HG02798 (cell line): ENCODE data around the gene RNASE8.

ENCODE experiments used
- ATAC-seq: cut with Tn5 transposase; IDR thresholded peaks from one replicate; pipeline ENCODE4 v1.9.1; 2021; ENCODE audit warnings: mild to moderate bottlenecking; ENCODE audit not compliant: unreplicated experiment, poor library complexity

The RNASE8 gene

GRCh38 chr14:21071225-21072030 lies 13.8 kb downstream of the RNASE8 start:
- peak; percentile 69 for ATAC-seq

DNA sequence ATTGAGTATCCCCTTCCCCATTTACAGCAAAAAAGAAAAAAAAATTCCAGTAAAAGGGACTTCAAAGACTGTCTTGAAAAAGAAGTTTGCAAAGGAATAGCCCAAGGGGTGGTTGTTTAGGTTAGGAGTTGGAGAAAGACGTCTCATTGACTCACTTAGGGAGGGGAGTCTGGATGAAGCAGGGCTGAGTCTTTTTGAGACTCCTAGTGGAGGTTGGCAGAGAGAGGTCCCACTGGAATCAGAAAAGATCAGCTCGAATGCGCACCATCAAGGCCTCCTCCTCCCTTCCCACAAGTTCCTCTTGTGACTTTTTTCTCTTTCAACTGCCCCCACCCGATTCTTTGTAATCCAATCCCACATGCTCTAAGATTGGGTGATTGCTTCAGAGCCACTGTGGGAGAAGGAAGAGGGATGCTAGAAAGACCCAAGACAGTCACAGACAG lies 14.4 kb downstream of the RNASE8 start:
- no peak for ATAC-seq

DNA sequence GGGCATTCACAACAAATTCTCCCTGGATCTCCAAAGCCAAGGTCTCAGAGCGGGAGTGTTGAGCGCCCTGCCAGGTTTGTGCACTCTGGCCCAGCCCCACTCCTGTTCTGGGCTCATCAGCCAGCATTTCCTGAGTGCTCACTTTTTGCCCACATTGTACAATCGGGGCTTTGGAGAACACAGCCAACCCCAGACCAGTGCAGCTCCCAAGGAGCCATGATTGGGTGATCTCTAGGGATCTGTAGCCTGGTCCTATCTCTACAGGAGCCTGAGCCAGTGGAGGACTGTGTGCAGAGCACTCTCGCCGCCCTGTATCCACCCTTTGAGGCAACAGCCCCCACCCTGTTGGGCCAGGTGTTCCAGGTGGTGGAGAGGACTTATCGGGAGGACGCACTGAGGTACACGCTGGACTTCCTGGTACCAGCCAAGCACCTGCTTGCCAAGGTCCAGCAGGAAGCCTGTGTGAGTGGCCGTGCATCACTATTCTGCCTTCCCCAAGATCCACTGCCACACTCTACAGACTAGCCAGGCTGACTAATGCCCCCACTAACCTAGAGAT lies 15.2 kb downstream of the RNASE8 start:
- no peak for ATAC-seq

GRCh38 chr14:21073921-21074320 lies 16.3 kb downstream of the RNASE8 start:
- no peak for ATAC-seq

GRCh38 chr14:21074398-21075272 lies 17.0 kb downstream of the RNASE8 start:
- no peak for ATAC-seq

- no peak for ATAC-seq
Measured at GRCh38 chr14:21075719-21076437, 18.3 kb downstream of the RNASE8 start.

DNA sequence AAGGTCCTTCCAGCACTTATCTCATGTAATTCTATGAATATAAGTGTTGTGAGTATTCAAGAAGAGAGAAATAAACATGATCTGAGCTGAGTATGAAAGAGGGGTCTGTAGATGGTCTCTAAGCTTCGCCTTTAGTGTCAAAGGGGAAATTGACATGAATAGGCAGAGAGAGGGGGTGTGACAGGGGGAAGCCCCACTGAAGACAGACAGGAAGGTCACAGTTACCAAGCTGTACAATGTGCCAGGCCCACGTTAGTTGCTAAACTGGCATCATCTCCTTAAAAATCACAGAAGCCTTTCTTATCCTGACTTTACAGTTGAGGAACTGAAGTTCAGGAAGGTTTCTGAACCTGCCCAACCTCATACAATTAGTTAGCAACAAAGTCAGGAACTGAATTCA lies 20.1 kb downstream of the RNASE8 start:
- no peak for ATAC-seq

DNA sequence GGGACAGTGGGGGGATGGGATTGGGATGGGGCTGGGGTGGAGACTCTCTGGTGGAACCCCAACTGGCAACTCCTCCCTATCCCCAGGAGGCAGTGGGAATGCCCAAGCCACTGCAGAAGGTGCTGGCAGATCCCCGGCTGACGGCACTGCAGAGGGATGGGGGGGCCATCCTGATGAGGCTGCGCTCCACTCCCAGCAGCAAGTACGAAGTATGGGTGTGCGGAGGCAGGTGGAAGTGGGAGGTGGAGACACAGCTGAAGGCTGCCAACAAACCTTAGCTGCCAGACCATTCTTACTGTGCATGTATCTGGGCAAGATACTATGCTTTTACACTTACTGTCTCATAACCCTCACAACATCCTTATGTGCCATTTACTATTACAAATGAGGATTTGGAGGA lies 20.7 kb downstream of the RNASE8 start:
- no peak for ATAC-seq

GRCh38 chr14:21078726-21079125 lies 21.1 kb downstream of the RNASE8 start:
- ATAC-seq = no peak

GRCh38 chr14:21081521-21082142 lies 24.0 kb downstream of the RNASE8 start:
- ATAC-seq = no peak

DNA sequence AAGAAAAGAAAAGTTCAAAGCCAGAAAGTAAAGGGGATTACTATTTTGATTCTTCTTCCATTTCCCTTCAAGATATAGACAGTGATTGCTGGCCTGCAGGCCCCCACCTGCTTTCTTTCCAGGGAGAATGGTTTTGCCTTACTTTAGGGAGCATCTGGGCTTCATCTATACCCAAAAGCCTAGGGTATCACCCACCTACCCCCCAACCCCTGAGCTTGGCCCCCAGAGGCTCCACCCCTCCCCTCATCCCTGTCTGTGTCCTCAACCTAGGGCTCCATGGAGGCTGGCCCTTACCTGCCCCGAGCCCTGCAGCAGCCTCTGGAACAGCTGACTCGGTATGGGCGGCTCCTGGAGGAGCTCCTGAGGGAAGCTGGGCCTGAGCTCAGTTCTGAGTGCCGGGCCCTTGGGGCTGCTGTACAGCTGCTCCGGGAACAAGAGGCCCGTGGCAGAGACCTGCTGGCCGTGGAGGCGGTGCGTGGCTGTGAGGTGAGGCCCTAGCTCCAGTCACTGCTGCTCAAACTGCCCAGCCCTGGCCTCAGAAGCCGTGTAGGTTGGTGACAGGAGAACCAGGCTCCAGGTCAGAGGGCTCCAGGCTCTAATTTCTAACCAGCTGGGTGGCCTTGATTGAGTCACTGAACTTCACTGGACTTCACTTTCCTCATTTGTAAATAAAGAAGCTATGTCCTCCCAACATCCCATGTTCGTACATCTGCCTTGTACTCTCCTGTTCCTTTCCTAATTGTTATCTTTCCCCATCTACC lies 26.1 kb downstream of the RNASE8 start:
- no peak for ATAC-seq

- no peak for ATAC-seq
Measured at GRCh38 chr14:21084396-21084795, 26.8 kb downstream of the RNASE8 start.

- ATAC-seq = no peak
Measured at GRCh38 chr14:21084998-21085853, 27.6 kb downstream of the RNASE8 start.

DNA sequence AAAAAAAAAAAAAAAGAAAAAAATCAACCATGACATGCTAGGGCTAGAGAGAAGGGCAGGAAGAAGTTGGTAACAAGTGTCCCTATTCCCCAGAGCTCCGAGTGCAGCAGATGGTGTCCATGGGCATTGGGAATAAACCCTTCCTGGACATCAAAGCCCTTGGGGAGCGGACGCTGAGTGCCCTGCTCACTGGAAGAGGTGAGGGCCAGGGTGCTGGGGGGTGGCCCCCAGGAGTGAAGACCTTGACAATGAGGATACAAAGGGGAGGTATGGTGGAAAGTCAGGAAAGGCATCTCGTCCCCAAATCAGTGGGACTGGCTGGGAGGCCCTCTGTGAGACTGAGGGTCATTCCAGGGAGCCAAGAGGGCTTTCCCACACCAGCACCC lies 29.3 kb downstream of the RNASE8 start:
- no peak for ATAC-seq

GRCh38 chr14:21087294-21088091 lies 29.9 kb downstream of the RNASE8 start:
- peak; percentile 41 for ATAC-seq

DNA sequence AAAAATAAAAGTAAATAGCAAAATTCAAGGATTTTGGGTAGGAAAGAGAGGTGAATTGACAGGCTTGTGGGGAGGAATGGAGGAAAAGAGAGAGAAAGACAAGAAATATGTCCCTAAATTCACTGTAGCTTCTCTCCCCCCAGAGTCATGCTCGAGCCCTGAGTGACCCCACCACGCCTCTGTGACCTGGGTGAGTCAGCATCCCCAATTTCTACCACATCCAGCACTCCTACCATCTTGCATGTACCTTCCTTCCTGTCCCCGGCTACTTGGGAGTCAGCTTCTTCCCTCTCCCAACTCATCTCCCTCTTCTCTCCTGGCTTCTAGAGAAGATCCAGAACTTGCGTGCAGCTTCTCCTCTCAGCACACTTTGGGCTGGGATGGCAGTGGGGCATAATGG lies 31.1 kb downstream of the RNASE8 start:
- ATAC-seq = no peak

DNA sequence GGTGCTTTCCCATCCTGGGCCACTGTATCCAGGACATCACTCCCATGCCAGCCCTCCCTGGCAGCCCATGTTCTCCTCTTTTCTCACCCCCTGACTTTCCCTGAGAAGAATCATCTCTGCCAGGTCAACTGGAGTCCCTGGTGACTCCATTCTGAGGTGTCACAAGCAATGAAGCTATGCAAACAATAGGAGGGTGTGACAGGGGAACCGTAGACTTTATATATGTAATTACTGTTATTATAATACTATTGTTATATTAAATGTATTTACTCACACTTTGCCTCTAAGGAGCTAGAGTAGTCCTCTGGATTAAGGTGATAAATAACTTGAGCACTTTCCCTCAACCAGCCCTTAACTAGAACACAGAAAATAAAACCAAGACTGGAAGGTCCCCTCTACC lies 31.6 kb downstream of the RNASE8 start:
- ATAC-seq = no peak

DNA sequence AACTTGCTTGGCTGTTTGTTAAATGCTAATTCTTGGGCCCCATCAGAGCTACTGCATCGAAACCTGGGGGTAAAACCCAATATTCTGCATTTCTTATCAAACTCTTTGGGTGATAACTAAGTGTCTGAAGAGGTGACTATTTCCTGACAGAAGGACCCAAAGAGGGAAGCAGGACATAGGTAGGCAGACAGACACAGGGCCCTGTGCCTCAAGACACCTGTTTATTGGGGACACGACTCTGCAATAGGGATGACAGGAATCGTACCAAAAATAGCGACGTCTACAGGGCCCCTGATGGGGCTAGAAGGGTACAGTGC lies 32.2 kb downstream of the RNASE8 start:
- no peak for ATAC-seq
